ENCODE data around the gene ATP11B.

DNA sequence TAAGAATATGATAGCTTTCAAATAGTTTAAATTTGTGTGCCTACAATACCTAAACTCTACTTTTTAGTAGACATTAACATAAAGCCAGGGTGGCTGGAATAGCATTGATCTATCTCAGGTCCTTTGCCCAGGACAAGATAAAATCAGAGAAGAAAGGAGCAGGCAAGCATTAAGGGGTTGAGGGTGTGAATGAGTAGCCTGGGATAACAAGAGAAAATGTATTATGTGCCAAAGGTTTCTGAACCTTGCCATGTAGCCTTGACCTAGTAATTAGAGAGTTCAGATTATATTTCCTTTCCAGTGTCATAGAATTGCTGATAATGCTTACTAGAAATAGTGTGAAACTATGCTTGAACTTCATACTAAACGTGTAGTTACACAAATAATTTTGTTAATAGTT is 22.9 kb downstream of the ATP11B start:
- TF ChIP-seq CTCF (IDR thresholded peaks at IDR 0.05) = no peak
- TF ChIP-seq RAD21 (conservative IDR thresholded peaks at IDR 0.05 in 1 of 2, IDR thresholded peaks at IDR 0.05 in 1 of 2) = no peak
- TF ChIP-seq, protein P1, sequence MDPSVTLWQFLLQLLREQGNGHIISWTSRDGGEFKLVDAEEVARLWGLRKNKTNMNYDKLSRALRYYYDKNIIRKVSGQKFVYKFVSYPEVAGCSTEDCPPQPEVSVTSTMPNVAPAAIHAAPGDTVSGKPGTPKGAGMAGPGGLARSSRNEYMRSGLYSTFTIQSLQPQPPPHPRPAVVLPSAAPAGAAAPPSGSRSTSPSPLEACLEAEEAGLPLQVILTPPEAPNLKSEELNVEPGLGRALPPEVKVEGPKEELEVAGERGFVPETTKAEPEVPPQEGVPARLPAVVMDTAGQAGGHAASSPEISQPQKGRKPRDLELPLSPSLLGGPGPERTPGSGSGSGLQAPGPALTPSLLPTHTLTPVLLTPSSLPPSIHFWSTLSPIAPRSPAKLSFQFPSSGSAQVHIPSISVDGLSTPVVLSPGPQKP (IDR thresholded peaks at IDR 0.05; ENCODE audit: low read depth, low read length) = no peak
- no peak for TF ChIP-seq POLR2A (IDR thresholded peaks at IDR 0.05; ENCODE audit: low read length)
- no peak for TF ChIP-seq BHLHE40 (IDR thresholded peaks at IDR 0.05; ENCODE audit: low read depth, low read length)
- TF ChIP-seq, protein P2, sequence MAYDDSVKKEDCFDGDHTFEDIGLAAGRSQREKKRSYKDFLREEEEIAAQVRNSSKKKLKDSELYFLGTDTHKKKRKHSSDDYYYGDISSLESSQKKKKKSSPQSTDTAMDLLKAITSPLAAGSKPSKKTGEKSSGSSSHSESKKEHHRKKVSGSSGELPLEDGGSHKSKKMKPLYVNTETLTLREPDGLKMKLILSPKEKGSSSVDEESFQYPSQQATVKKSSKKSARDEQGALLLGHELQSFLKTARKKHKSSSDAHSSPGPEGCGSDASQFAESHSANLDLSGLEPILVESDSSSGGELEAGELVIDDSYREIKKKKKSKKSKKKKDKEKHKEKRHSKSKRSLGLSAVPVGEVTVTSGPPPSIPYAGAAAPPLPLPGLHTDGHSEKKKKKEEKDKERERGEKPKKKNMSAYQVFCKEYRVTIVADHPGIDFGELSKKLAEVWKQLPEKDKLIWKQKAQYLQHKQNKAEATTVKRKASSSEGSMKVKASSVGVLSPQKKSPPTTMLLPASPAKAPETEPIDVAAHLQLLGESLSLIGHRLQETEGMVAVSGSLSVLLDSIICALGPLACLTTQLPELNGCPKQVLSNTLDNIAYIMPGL (CRISPR knock-in tag; IDR thresholded peaks at IDR 0.05; ENCODE audit: borderline replicate concordance) = no peak
- no peak for TF ChIP-seq HDAC2 (IDR thresholded peaks at IDR 0.05)
- no peak for TF ChIP-seq REST (IDR thresholded peaks at IDR 0.05)
- TF ChIP-seq JUN (IDR thresholded peaks at IDR 0.05) = no peak
- no peak for TF ChIP-seq CHD2 (IDR thresholded peaks at IDR 0.05; ENCODE audit: low read length, partially characterized antibody)
- no peak for TF ChIP-seq BCL3 (IDR thresholded peaks at IDR 0.05)
- TF ChIP-seq, protein P3, sequence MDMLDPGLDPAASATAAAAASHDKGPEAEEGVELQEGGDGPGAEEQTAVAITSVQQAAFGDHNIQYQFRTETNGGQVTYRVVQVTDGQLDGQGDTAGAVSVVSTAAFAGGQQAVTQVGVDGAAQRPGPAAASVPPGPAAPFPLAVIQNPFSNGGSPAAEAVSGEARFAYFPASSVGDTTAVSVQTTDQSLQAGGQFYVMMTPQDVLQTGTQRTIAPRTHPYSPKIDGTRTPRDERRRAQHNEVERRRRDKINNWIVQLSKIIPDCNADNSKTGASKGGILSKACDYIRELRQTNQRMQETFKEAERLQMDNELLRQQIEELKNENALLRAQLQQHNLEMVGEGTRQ (IDR thresholded peaks at IDR 0.05) = no peak
- no peak for TF ChIP-seq MAX (IDR thresholded peaks at IDR 0.05)

All from A549 (cell line).